ENCODE data around the gene NAXD.

DNA sequence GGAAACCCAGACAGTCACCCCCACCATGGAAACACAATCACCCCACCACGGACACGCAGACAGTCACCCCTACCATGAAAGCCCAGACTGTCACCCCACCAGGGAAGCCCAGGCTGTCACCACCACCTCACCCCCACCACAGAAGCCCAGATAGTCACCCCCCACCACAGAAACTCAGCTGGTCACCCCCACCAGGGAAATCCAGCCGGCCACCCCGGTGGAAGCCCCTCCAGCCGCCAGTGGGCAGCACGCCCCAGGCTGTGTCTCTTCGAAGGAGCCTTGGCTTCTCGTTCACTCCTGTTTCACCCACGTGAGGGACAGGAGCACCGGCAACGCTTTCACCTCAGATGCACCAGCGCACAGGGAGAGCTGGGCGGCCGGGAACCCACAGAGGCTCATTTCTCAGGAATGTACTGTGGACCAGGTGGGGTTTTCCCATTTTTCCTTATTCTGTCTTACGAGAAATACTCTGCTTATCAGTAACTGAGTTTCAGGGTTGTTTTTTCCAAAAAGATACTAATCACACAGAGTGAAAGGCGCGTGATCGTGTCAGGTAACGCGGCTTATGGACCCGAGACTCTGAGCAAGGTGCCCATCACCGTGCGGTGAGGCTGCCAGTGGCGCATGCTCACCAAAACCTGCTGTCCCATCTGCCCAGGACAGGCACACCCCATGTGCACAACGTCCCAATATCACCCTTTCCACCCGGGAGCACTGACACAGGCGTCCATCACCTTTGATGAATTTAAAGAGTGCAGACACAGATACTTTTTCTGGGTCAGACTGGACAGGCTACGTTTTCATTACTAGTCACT is 62.6 kb downstream of the NAXD start:
- TF ChIP-seq CTCF (IDR thresholded peaks at IDR 0.05; ENCODE audit: poor library complexity, severe bottlenecking) (no peak), REST (IDR thresholded peaks at IDR 0.05; ENCODE audit: borderline replicate concordance) (no peak), POLR2AphosphoS5 (IDR thresholded peaks at IDR 0.05) (no peak), SMC3 (conservative IDR thresholded peaks at IDR 0.05; ENCODE audit: poor library complexity) (no peak), MXI1 (conservative IDR thresholded peaks at IDR 0.05; ENCODE audit: poor library complexity, severe bottlenecking) (no peak), RAD21 (conservative IDR thresholded peaks at IDR 0.05) (no peak), EP300 (conservative IDR thresholded peaks at IDR 0.05; ENCODE audit: poor library complexity, severe bottlenecking) (no peak)

All from neural cell (in vitro differentiated cells).